AG04449 (cell line): Measurements from ENCODE around the gene DVL2.
"Not testable (repeated sequence)": the region's sequence is repeated elsewhere in the genome, so short reads cannot be mapped to it uniquely, and the experiment has no call there.

ENCODE experiments used
- CTCF ChIA-PET: fragments of 350-600 bp; formaldehyde crosslinking; extraction: SDS; loops from one replicate; lab custom pipeline; 2021; ENCODE audit warnings: antibody characterized with exemption; lab: Yijun Ruan, JAX
- POLR2A ChIA-PET: fragments of 400-600, 350-600 bp; formaldehyde crosslinking; extraction: SDS; loops from one replicate; lab custom pipeline; 2020; ENCODE audit warnings: antibody characterized with exemption, inconsistent platforms; lab: Yijun Ruan, JAX
- DNase-seq: peaks from one replicate; pipeline ENCODE4 v3.0.0-alpha.2; 2010; ENCODE audit warnings: low read depth, low spot score
- H3K4me3 ChIP-seq: 2 replicates; pipeline ENCODE4 v1.5.1; 2011; ENCODE audit warnings: low read depth, mild to moderate bottlenecking, control low read depth, low read length
- CTCF ChIP-seq: IDR thresholded peaks from one replicate; pipeline ENCODE4 v1.5.1; 2011; ENCODE audit warnings: mild to moderate bottlenecking, moderate library complexity, low read length, control low read depth, inconsistent platforms; ENCODE audit not compliant: insufficient read depth; ENCODE audit errors: missing control alignments

Gene DVL2

GRCh38 chr17:7248796-7249195 lies 14.5 kb upstream of the DVL2 start:
- DNase-seq, result no peak
- H3K4me3 ChIP-seq, result no peak overlapping the region
- ChIA-PET POLR2A (no interaction called here), CTCF (interaction anchor here (1.0 to 1.6 kb wide), 3 partner anchors 47 to 203 kb away, joined by 4 to 5 read pairs (median 4); partner anchors contain the start of gene KCTD11)
- TF ChIP-seq CTCF, result no peak

- no peak overlapping the region for H3K4me3 ChIP-seq
- DNase-seq, result no peak
- ChIA-PET CTCF (no interaction called here), POLR2A (no interaction called here)
- no peak for TF ChIP-seq CTCF
Measured at GRCh38 chr17:7246779-7247178, 12.5 kb upstream of the DVL2 start.

- ChIA-PET CTCF (interaction anchor here (1.2 to 2.6 kb wide), 2 partner anchors 23 to 52 kb away, joined by 3 to 12 read pairs; no protein-coding TSS in a partner anchor), POLR2A (interaction anchor here (2.0 kb wide), 1 partner anchor 24 kb away, joined by 11 read pairs; the partner anchor contains the start of genes ACADVL and DLG4)
- not testable (repeated sequence) for H3K4me3 ChIP-seq, DNase-seq
Measured at GRCh38 chr17:7243838-7244237, 9.5 kb upstream of the DVL2 start.

- DNase-seq, result no peak
- POLR2A ChIA-PET, result interaction anchor here (2.0 kb wide), 1 partner anchor 23 kb away, joined by 11 read pairs; the partner anchor contains the start of genes ACADVL and DLG4
- peak overlapping the region; percentile 96 for H3K4me3 ChIP-seq
- TF ChIP-seq CTCF, result no peak
- CTCF ChIA-PET, result interaction anchor here (1.2 to 2.6 kb wide), 2 partner anchors 23 to 53 kb away, joined by 3 to 12 read pairs; no protein-coding TSS in a partner anchor
Measured at GRCh38 chr17:7243453-7243729, 9.1 kb upstream of the DVL2 start.

GRCh38 chr17:7242717-7243452 lies 8.6 kb upstream of the DVL2 start:
- peak overlapping the region; percentile 96 for H3K4me3 ChIP-seq
- ChIA-PET POLR2A (interaction anchor here (0.6 to 2.0 kb wide), 4 partner anchors 9 to 106 kb away, joined by 3 to 11 read pairs (median 3); partner anchors contain the start of genes ACADVL, CTDNEP1, DLG4 and DVL2), CTCF (interaction anchor here (0.8 to 2.6 kb wide), 4 partner anchors 19 to 318 kb away, joined by 3 to 12 read pairs (median 4); no protein-coding TSS in a partner anchor)
- no peak for TF ChIP-seq CTCF
- peak; percentile 82 for DNase-seq

- ChIA-PET CTCF (interaction anchor here (0.8 to 2.6 kb wide), 6 partner anchors 18 to 319 kb away, joined by 3 to 12 read pairs (median 5); no protein-coding TSS in a partner anchor), POLR2A (interaction anchor here (0.6 to 2.1 kb wide), 8 partner anchors 8 to 162 kb away, joined by 3 to 11 read pairs (median 4); partner anchors contain the start of genes ACADVL, CTDNEP1, DLG4 and DVL2)
- TF ChIP-seq CTCF, result no peak
Measured at GRCh38 chr17:7241783-7242716, 7.7 kb upstream of the DVL2 start, which contains the start of gene GABARAP. GABARAP (minus strand) TSS chr17:7242449; CDS start chr17:7242330, 119 bp downstream.

More at GRCh38 chr17:7241783-7242716, 7.7 kb upstream of the DVL2 start, which contains the start of gene GABARAP:
- H3K4me3 ChIP-seq, result peak within 1 kb of the TSS; percentile 96
- DNase-seq, result no peak
